Measurements from ENCODE around the gene SEZ6L2. TPM values are rescaled to one million over a fixed set of nuclear protein-coding genes. Genes with fewer than 3 reads are reported as not detected.
A peak's percentile ranks its signal among the peaks of the same experiment; 100 is the strongest.

Gene SEZ6L2
- total RNA-seq, 2 experiments from 2014 or later, result 0.11 to 0.13 TPM

DNA sequence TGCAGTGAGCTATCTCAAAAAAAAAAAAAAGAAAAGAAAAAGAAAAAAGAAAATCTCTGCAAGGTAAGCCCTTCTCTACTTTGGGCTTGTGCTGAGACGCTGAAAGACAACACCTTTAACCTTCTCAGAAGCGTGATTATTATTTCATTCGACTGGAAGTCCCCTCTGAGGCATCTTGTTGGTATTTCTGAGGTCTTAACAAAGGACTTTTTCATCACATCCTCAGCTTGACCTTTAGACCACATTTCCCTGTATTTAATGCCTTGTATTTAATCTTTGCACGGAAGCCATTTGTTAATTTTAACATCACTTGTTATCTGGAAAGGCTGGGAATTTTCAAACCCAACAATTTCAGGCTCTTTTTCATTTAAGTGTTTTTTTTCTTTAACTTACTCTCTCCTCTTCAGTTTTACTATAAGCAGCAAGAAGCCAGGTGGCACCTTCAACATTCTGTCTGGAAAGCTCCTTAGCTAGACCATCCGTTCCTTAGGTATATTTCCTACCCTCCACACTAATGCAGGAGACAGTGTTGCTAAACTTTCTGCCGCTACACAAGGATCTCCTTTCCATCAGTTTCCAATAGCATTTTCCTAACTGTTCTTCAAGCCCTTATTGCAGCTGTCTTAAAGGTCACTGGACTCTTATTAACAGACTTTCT is 16.4 kb upstream of the SEZ6L2 start:
- TF ChIP-seq, protein P1, sequence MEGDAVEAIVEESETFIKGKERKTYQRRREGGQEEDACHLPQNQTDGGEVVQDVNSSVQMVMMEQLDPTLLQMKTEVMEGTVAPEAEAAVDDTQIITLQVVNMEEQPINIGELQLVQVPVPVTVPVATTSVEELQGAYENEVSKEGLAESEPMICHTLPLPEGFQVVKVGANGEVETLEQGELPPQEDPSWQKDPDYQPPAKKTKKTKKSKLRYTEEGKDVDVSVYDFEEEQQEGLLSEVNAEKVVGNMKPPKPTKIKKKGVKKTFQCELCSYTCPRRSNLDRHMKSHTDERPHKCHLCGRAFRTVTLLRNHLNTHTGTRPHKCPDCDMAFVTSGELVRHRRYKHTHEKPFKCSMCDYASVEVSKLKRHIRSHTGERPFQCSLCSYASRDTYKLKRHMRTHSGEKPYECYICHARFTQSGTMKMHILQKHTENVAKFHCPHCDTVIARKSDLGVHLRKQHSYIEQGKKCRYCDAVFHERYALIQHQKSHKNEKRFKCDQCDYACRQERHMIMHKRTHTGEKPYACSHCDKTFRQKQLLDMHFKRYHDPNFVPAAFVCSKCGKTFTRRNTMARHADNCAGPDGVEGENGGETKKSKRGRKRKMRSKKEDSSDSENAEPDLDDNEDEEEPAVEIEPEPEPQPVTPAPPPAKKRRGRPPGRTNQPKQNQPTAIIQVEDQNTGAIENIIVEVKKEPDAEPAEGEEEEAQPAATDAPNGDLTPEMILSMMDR (IDR thresholded peaks at IDR 0.05), result no peak
- Mint-ChIP-seq H3K4me3 (no peak overlapping the region), H3K36me3 (ENCODE audit: low read depth) (peaks cover 28% of the 10 kb centered on the region), H3K27ac (peak overlapping the region; percentile 68), H3K27me3 (no peaks in the 10 kb centered on the region), H3K4me1 (ENCODE audit: low read depth) (peaks cover 18% of the 10 kb centered on the region), H3K9me3 (no peaks in the 10 kb centered on the region)
- POLR2A ChIA-PET, result interaction anchor here (1.2 to 2.4 kb wide), 2 partner anchors 11 to 23 kb away, joined by 3 to 18 read pairs; partner anchors contain the start of gene KCTD13
- DNase-seq (no peak), ATAC-seq (peak; percentile 51)
- intact Hi-C loops (cut with micrococcal nuclease), result no loop called here
- CTCF ChIA-PET, result interaction anchor here (1.0 to 2.6 kb wide), 5 partner anchors 26 to 224 kb away, joined by 3 to 10 read pairs (median 6); no protein-coding TSS in a partner anchor

DNA sequence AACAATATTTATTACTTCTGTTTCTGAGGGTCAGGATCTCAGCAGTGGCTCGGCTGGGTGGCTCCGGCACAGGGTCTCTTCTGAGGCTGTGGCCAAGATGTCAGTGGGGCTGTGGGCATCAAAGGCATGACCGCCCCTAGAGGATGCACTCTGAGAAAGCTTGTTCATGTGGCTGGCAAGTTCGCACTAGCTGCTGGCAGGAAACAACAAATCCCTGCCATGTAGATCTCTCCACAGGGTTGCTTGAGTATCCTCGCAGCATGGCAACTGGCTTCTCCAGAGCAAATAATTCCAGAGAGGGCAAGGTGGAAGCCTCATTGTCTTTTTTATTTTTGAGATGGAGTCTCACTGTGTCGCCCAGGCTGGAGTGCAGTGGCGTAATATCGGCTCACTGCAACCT is 14.2 kb upstream of the SEZ6L2 start:
- POLR2A ChIA-PET, result interaction anchor here (1.1 to 1.4 kb wide), 2 partner anchors 9 to 36 kb away, joined by 3 to 5 read pairs; no protein-coding TSS in a partner anchor
- no peak for ATAC-seq
- no peaks in the 10 kb centered on the region for H3K27me3 Mint-ChIP-seq

DNA sequence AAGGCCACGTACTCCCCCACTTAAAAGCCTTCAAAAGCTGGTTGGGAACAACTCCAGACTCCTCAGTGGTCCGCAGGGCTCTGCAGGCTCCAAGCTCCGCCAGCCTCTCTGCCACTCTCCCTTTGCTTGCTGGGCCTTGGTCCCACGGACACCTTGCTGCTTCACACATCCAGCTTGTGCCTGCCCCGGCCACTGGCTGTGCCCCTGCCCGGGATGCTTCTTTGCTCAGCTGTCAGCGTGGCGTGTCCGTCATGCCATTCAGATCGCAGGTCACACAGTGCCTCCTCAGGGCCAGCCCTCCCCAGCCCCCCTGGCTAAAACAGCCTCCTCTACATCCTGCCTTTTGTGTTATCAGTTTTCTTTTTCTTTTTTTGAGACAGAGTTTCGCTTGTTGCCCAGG is 12.7 kb upstream of the SEZ6L2 start:
- Mint-ChIP-seq H3K4me1 (ENCODE audit: low read depth) (peaks cover 13% of the 10 kb centered on the region), H3K4me3 (no peak overlapping the region), H3K27ac (no peak overlapping the region), H3K36me3 (ENCODE audit: low read depth) (peaks cover 21% of the 10 kb centered on the region), H3K9me3 (no peaks in the 10 kb centered on the region), H3K27me3 (no peaks in the 10 kb centered on the region)
- DNase-seq (no peak), ATAC-seq (no peak)
- ChIA-PET POLR2A (interaction anchor here (1.3 to 1.9 kb wide), 2 partner anchors 12 to 14 kb away, joined by 3 to 6 read pairs; partner anchors contain the start of genes ASPHD1 and KCTD13), CTCF (interaction anchor here (1.5 kb wide), 1 partner anchor 13 kb away, joined by 3 read pairs; no protein-coding TSS in a partner anchor)
- intact Hi-C loops (cut with micrococcal nuclease), result no loop called here
- TF ChIP-seq, protein P1 (IDR thresholded peaks at IDR 0.05), result no peak

More for the DNA sequence above, 14.2 kb upstream of the SEZ6L2 start:
- H3K4me1 Mint-ChIP-seq (ENCODE audit: low read depth), result peaks cover 13% of the 10 kb centered on the region
- H3K9me3 Mint-ChIP-seq, result no peaks in the 10 kb centered on the region
- peaks cover 19% of the 10 kb centered on the region for H3K36me3 Mint-ChIP-seq (ENCODE audit: low read depth)
- DNase-seq, result no peak
- TF ChIP-seq, protein P1 (IDR thresholded peaks at IDR 0.05), result no peak
- CTCF ChIA-PET, result interaction anchor here (1.5 kb wide), 1 partner anchor 66 kb away, joined by 4 read pairs; no protein-coding TSS in a partner anchor
- H3K27ac Mint-ChIP-seq, result no peak overlapping the region
- no peak overlapping the region for H3K4me3 Mint-ChIP-seq
- intact Hi-C loops (cut with micrococcal nuclease), result no loop called here

DNA sequence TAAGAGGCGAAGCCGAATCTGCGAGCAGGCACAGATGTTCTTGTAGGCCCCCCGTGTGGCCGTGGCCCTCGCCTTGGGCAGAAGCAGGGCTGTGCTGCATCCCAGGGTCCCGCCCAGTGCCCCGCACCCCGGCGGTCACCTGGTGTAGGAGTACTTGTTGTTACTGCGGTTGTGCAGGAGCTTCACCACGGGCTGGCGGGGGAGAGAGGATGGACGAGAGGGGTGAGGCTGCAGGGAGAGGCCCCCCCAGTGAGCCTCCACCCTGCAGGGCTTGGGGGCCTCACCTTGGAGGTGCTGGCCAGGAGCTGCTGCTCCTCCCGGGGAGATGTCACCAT is 12.3 kb upstream of the SEZ6L2 start:
- intact Hi-C loops (cut with micrococcal nuclease), result no loop called here
- H3K4me3 Mint-ChIP-seq, result no peak overlapping the region
- CTCF ChIA-PET, result interaction anchor here (1.5 kb wide), 1 partner anchor 14 kb away, joined by 3 read pairs; no protein-coding TSS in a partner anchor
- peaks cover 11% of the 10 kb centered on the region for H3K4me1 Mint-ChIP-seq (ENCODE audit: low read depth)
- H3K27me3 Mint-ChIP-seq, result no peaks in the 10 kb centered on the region
- H3K36me3 Mint-ChIP-seq (ENCODE audit: low read depth), result peaks cover 17% of the 10 kb centered on the region
- no peaks in the 10 kb centered on the region for H3K9me3 Mint-ChIP-seq
- TF ChIP-seq, protein P1 (IDR thresholded peaks at IDR 0.05), result no peak
- POLR2A ChIA-PET, result interaction anchor here (1.3 to 1.9 kb wide), 2 partner anchors 11 to 14 kb away, joined by 3 to 6 read pairs; partner anchors contain the start of genes ASPHD1 and KCTD13
- no peak for ATAC-seq
- H3K27ac Mint-ChIP-seq, result no peak overlapping the region
- no peak for DNase-seq
